Globus pallidus (tissue), 1 donor: ENCODE results near the gene NRL.

Source experiments
- DNase-seq: peaks from one replicate; pipeline ENCODE4 v3.0.0-alpha.2; 2015; ENCODE audit warnings: low spot score

Gene NRL

GRCh38 chr14:24098927-24099813, 15.6 kb downstream of the NRL start:
- peak; percentile 43 for DNase-seq

GRCh38 chr14:24098229-24098926, 16.4 kb downstream of the NRL start:
- DNase-seq, result no peak

GRCh38 chr14:24096545-24097181, 18.1 kb downstream of the NRL start:
- no peak for DNase-seq

- DNase-seq, result no peak
These were observed 19.3 kb downstream of the NRL start for GRCh38 chr14:24095271-24096068.

GRCh38 chr14:24094841-24095270, 19.9 kb downstream of the NRL start:
- DNase-seq, result no peak

- DNase-seq, result peak; percentile 68
These were observed 20.6 kb downstream of the NRL start, which contains the start of gene PCK2 for GRCh38 chr14:24093901-24094840. TSS of gene PCK2 (plus strand) at chr14:24094311. CDS start at chr14:24094406, 95 bp downstream.

GRCh38 chr14:24093207-24093900, 21.4 kb downstream of the NRL start:
- no peak for DNase-seq

GRCh38 chr14:24092505-24093206, 22.1 kb downstream of the NRL start:
- DNase-seq, result no peak

- no peak for DNase-seq
These were observed 22.6 kb downstream of the NRL start for GRCh38 chr14:24092110-24092504.

GRCh38 chr14:24089890-24090289, 24.9 kb downstream of the NRL start:
- no peak for DNase-seq

- no peak for DNase-seq
These were observed 26.7 kb downstream of the NRL start for GRCh38 chr14:24088095-24088494.

GRCh38 chr14:24087004-24087403, 27.7 kb downstream of the NRL start:
- no peak for DNase-seq

GRCh38 chr14:24086193-24086955, 28.4 kb downstream of the NRL start:
- no peak for DNase-seq

GRCh38 chr14:24085215-24085614, 29.5 kb downstream of the NRL start:
- no peak for DNase-seq

GRCh38 chr14:24084440-24084839, 30.3 kb downstream of the NRL start:
- no peak for DNase-seq

GRCh38 chr14:24083462-24083861, 31.3 kb downstream of the NRL start:
- no peak for DNase-seq

- DNase-seq, result no peak
These were observed 32.2 kb downstream of the NRL start for GRCh38 chr14:24082411-24083080.

GRCh38 chr14:24081739-24082211, 33.0 kb downstream of the NRL start:
- no peak for DNase-seq
